GM23338 (cell line): ENCODE measurements around the gene KDELR1.

Experiments used
- CREB1 ChIP-seq: fragments of 250-450 bp; sonication (Bioruptor Pico); IDR thresholded peaks from 2 replicates; pipeline ENCODE4 v1.5.0; 2020; ENCODE audit warnings: low read depth, mild to moderate bottlenecking, moderate library complexity
- CTCF ChIP-seq, 2 experiments: fragments of 200-600 bp in 1 of 2; sonication (generic) in 1 of 2; conservative IDR thresholded peaks; 2 replicates each; pipeline versions ENCODE4 v1.5.1 to v1.6.1; 2016 to 2017; ENCODE audit warnings: antibody characterized with exemption in 2 of 2, low read depth in 2 of 2, mild to moderate bottlenecking in 2 of 2, moderate library complexity in 1 of 2
- ETS1 ChIP-seq: IDR thresholded peaks from 2 replicates; pipeline ENCODE4 v1.6.1; 2016; ENCODE audit warnings: antibody characterized with exemption
- EZH2 ChIP-seq: fragments of 200-600 bp; sonication (generic); IDR thresholded peaks from one replicate; pipeline ENCODE4 v1.8.0; 2017; ENCODE audit warnings: antibody characterized with exemption, mild to moderate bottlenecking, low read depth; ENCODE audit not compliant: unreplicated experiment
- EZH2phosphoT487 ChIP-seq: fragments of 200-600 bp; sonication (generic); IDR thresholded peaks from one replicate; pipeline ENCODE4 v1.8.1; 2018; ENCODE audit warnings: antibody characterized with exemption; ENCODE audit not compliant: unreplicated experiment
- JUNB ChIP-seq: IDR thresholded peaks from one replicate; pipeline ENCODE4 v1.6.1; 2016; ENCODE audit warnings: antibody characterized with exemption; ENCODE audit not compliant: unreplicated experiment
- NANOG ChIP-seq: IDR thresholded peaks from 2 replicates; pipeline ENCODE4 v1.6.1; 2016; ENCODE audit warnings: antibody characterized with exemption, borderline replicate concordance
- POLR2AphosphoS5 ChIP-seq: IDR thresholded peaks from 2 replicates; pipeline ENCODE4 v1.6.1; 2016; ENCODE audit warnings: antibody characterized with exemption, low read depth
- REST ChIP-seq: IDR thresholded peaks from one replicate; pipeline ENCODE4 v1.6.1; 2018; ENCODE audit warnings: antibody characterized with exemption; ENCODE audit not compliant: unreplicated experiment
- STAT1 ChIP-seq: IDR thresholded peaks from one replicate; pipeline ENCODE4 v1.6.1; 2016; ENCODE audit warnings: antibody characterized with exemption; ENCODE audit not compliant: unreplicated experiment
- ZNF114 ChIP-seq: fragments of 250-450 bp; sonication (Bioruptor Pico); IDR thresholded peaks from 2 replicates; pipeline ENCODE4 v1.5.0; 2020; ENCODE audit warnings: mild to moderate bottlenecking, moderate library complexity
- ZNF331 ChIP-seq: fragments of 250-450 bp; sonication (Bioruptor Pico); IDR thresholded peaks from 2 replicates; pipeline ENCODE4 v1.5.0; 2020; ENCODE audit warnings: low read depth, mild to moderate bottlenecking, moderate library complexity
- ZNF462 ChIP-seq: fragments of 250-450 bp; sonication (Bioruptor Pico); IDR thresholded peaks from 2 replicates; pipeline ENCODE4 v1.5.0; 2020; ENCODE audit warnings: mild to moderate bottlenecking, moderate library complexity

GRCh38 chr19:48333467-48334384, 57.6 kb downstream of the KDELR1 start:
- peak; percentile 64 to 92 for TF ChIP-seq CTCF (conservative IDR thresholded peaks at IDR 0.05; ENCODE audit: low read depth in 2 of 2)
- TF ChIP-seq CREB1 (CRISPR knock-in tag), result peak; percentile 34; the same call in 1 of the 2 replicates
- no peak for TF ChIP-seq ZNF114 (CRISPR knock-in tag)
- TF ChIP-seq POLR2AphosphoS5, result peak; percentile 63
- TF ChIP-seq REST, result no peak
- TF ChIP-seq EZH2phosphoT487, result no peak
- TF ChIP-seq EZH2, result no peak
- TF ChIP-seq STAT1, result no peak
- TF ChIP-seq ZNF331 (CRISPR knock-in tag), result no peak
- no peak for TF ChIP-seq JUNB
- no peak for TF ChIP-seq ETS1
- TF ChIP-seq ZNF462 (CRISPR knock-in tag), result no peak
- TF ChIP-seq NANOG, result no peak
